Endothelial cell of umbilical vein (primary cell): ENCODE measurements around the gene XDH. TPM values are rescaled to one million over a fixed set of nuclear protein-coding genes. Genes with fewer than 3 reads are reported as not detected.

Source experiments
- BruUV-seq: library from RNA; stranded (reverse); fragments of 400-500 nt; replicated peaks from 2 replicates; lab custom pipeline; 2021; lab: Mats Ljungman, UMichigan
- CTCF ChIA-PET: fragments of 300-600, 350-600 bp; sonication (Branson Sonifier 250); formaldehyde crosslinking; loops from one replicate; lab custom pipeline; 2021; ENCODE audit warnings: antibody characterized with exemption, inconsistent platforms; lab: Charles Lee
- POLR2A ChIA-PET: fragments of 300-600, 350-600 bp; sonication (Branson Sonifier 250); formaldehyde crosslinking; loops from one replicate; lab custom pipeline; 2021; ENCODE audit warnings: antibody characterized with exemption, inconsistent platforms; lab: Charles Lee
- DNase-seq: peaks from one replicate; pipeline ENCODE4 v3.0.0-alpha.2; 2011; ENCODE audit warnings: low read depth, low spot score
- FAIRE-seq: peaks from 2 replicates; lab custom pipeline; 2011; peaks lifted over from hg19 to GRCh38; lab: Jason Lieb, UNC
- H2AFZ ChIP-seq: 2 replicates; pipeline ENCODE4 v1.6.0; 2012; ENCODE audit warnings: low read depth, low read length, control low read depth, inconsistent platforms
- H3K27ac ChIP-seq: 2 replicates; pipeline ENCODE4 v1.5.1; 2011; ENCODE audit warnings: low read depth, mild to moderate bottlenecking, control low read depth, low read length, moderate library complexity; ENCODE audit not compliant: insufficient read depth
- H3K27me3 ChIP-seq, 2 experiments: 2 replicates each; pipeline versions ENCODE4 v1.6.0 to v1.6.1; 2011; ENCODE audit warnings: low read length in 2 of 2, mixed read lengths in 1 of 2; ENCODE audit not compliant: control insufficient read depth in 2 of 2, insufficient read depth in 2 of 2
- H3K36me3 ChIP-seq, 2 experiments: 2 replicates in 1 of 2; 3 replicates in 1 of 2; pipeline ENCODE4 v1.5.1; 2011; ENCODE audit warnings: low read length in 2 of 2, mild to moderate bottlenecking in 1 of 2, moderate library complexity in 1 of 2; ENCODE audit not compliant: control insufficient read depth in 2 of 2, insufficient read depth in 2 of 2; ENCODE audit errors: extremely low read depth in 1 of 2
- H3K4me1 ChIP-seq: 3 replicates; pipeline ENCODE4 v1.5.1; 2011; ENCODE audit warnings: mild to moderate bottlenecking, low read length; ENCODE audit not compliant: control insufficient read depth, insufficient read depth; ENCODE audit errors: extremely low read depth
- H3K4me2 ChIP-seq: 2 replicates; pipeline ENCODE4 v1.6.1; 2011; ENCODE audit warnings: low read length, control low read depth, mixed read lengths; ENCODE audit not compliant: insufficient read depth
- H3K4me3 ChIP-seq, 3 experiments: fragments of 200-600 bp in 1 of 3; sonication (generic), shearing (Covaris generic) in 1 of 3; replicated peaks in 1 of 3; 2 replicates each; pipeline ENCODE4 v1.5.1; 2011 to 2016; ENCODE audit warnings: control low read depth in 3 of 3, low read length in 3 of 3, mild to moderate bottlenecking in 2 of 3, inconsistent platforms in 1 of 3, low read depth in 1 of 3, moderate library complexity in 1 of 3; ENCODE audit not compliant: insufficient read depth in 1 of 3
- H3K79me2 ChIP-seq: 2 replicates; pipeline ENCODE4 v1.6.0; 2012; ENCODE audit warnings: low read length, inconsistent platforms; ENCODE audit not compliant: control insufficient read depth, insufficient read depth
- H3K9ac ChIP-seq: replicated peaks from 2 replicates; pipeline ENCODE3; 2011; ENCODE audit warnings: low read length, control low read depth; ENCODE audit not compliant: insufficient read depth; ENCODE audit errors: extremely low read depth
- H3K9me1 ChIP-seq: replicated peaks from 3 replicates; pipeline ENCODE4 v1.6.0; 2011; ENCODE audit warnings: mild to moderate bottlenecking, low read length; ENCODE audit not compliant: control insufficient read depth, insufficient read depth; ENCODE audit errors: extremely low read depth
- H3K9me3 ChIP-seq: replicated peaks from 2 replicates; pipeline ENCODE4 v1.5.1; 2012; ENCODE audit warnings: low read length, inconsistent platforms; ENCODE audit not compliant: control insufficient read depth, insufficient read depth
- H4K20me1 ChIP-seq: replicated peaks from 2 replicates; pipeline ENCODE3; 2011; ENCODE audit warnings: mild to moderate bottlenecking, low read length; ENCODE audit not compliant: control insufficient read depth, insufficient read depth; ENCODE audit errors: extremely low read depth
- FOS ChIP-seq: IDR thresholded peaks from 2 replicates; pipeline ENCODE4 v1.6.1; 2011; ENCODE audit warnings: mild to moderate bottlenecking, low read length, moderate library complexity, borderline replicate concordance; ENCODE audit not compliant: insufficient read depth
- GATA2 ChIP-seq: IDR thresholded peaks from 2 replicates; pipeline ENCODE4 v1.7.0; 2011; ENCODE audit warnings: low read depth, mild to moderate bottlenecking, moderate library complexity, mixed read lengths, low read length; ENCODE audit not compliant: insufficient read length, insufficient read depth
- POLR2A ChIP-seq: IDR thresholded peaks from 2 replicates; pipeline ENCODE4 v1.6.1; 2012; ENCODE audit warnings: low read depth, mild to moderate bottlenecking, control low read depth, low read length
- dilution Hi-C: fragments of 300-500 bp; cut with MboI; formaldehyde crosslinking; loops from one replicate; pipeline ENCODE4 v1.15.0; 2019; ENCODE audit warnings: low sequenced_read_pairs; ENCODE audit not compliant: extremely low pct_ligation_motif_present
- intact Hi-C: fragments of 100-400 bp; cut with micrococcal nuclease; formaldehyde crosslinking; loops from one replicate; pipeline ENCODE4 v1.10.0; 2022
- polyA plus RNA-seq, 4 experiments: library from polyadenylated mRNA; depleted of rRNA in 3 of 4; stranded (reverse) in 3 of 4; unstranded in 1 of 4; fragments of >200 nt; gene quantifications; 2 replicates each; pipeline versions ENCODE4 v1.2.1 to v1.2.3, GENCODE V29; 2011 to 2012; ENCODE audit warnings: missing spikeins in 1 of 4
- total RNA-seq: library from RNA; stranded (reverse); gene quantifications from 2 replicates; pipeline ENCODE4 v1.2.3, GENCODE V29; 2021
- TF ChIP-seq, protein P1 (sequence below): IDR thresholded peaks from 2 replicates; pipeline ENCODE4 v1.6.1; 2011; ENCODE audit not compliant: insufficient read depth, insufficient read length
- TF ChIP-seq, protein P2 (sequence below), 2 donors: IDR thresholded peaks; 1 replicate in 1 of 2; 2 replicates in 1 of 2; pipeline ENCODE4 v1.5.1; 2011; ENCODE audit warnings: low read length in 2 of 2, mild to moderate bottlenecking in 2 of 2, moderate library complexity in 2 of 2, control low read depth in 1 of 2, inconsistent platforms in 1 of 2, low read depth in 1 of 2; ENCODE audit not compliant: insufficient read depth in 1 of 2; ENCODE audit errors: extremely low read depth in 1 of 2

The XDH gene
- total and polyA plus RNA-seq, 2 donors (not counting 3 experiments of a cell fraction or from before 2014, with no cell fraction given): not detected

- intact Hi-C loops (no loop called here), dilution Hi-C loops (no loop called here)
- H3K79me2 ChIP-seq: no peaks in the 10 kb centered on the region
- H3K4me2 ChIP-seq: no peak overlapping the region
- no peak overlapping the region for H3K27ac ChIP-seq
- H3K27me3 ChIP-seq: no peaks in the 10 kb centered on the region
- TF ChIP-seq, protein P1, sequence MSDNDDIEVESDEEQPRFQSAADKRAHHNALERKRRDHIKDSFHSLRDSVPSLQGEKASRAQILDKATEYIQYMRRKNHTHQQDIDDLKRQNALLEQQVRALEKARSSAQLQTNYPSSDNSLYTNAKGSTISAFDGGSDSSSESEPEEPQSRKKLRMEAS: no peak
- TF ChIP-seq FOS: peak; percentile 56
- TF ChIP-seq, protein P2, sequence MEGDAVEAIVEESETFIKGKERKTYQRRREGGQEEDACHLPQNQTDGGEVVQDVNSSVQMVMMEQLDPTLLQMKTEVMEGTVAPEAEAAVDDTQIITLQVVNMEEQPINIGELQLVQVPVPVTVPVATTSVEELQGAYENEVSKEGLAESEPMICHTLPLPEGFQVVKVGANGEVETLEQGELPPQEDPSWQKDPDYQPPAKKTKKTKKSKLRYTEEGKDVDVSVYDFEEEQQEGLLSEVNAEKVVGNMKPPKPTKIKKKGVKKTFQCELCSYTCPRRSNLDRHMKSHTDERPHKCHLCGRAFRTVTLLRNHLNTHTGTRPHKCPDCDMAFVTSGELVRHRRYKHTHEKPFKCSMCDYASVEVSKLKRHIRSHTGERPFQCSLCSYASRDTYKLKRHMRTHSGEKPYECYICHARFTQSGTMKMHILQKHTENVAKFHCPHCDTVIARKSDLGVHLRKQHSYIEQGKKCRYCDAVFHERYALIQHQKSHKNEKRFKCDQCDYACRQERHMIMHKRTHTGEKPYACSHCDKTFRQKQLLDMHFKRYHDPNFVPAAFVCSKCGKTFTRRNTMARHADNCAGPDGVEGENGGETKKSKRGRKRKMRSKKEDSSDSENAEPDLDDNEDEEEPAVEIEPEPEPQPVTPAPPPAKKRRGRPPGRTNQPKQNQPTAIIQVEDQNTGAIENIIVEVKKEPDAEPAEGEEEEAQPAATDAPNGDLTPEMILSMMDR (IDR thresholded peaks at IDR 0.05; ENCODE audit: extremely low read depth in 1 of 2, insufficient read depth in 1 of 2, low read depth in 1 of 2, low read length in 2 of 2): no peak
- CTCF ChIA-PET: no interaction called here
- POLR2A ChIA-PET: no interaction called here
- no peaks in the 10 kb centered on the region for H3K9me1 ChIP-seq
- BruUV-seq: no TSS peak
- no peak overlapping the region for H3K4me3 ChIP-seq
- no peaks in the 10 kb centered on the region for H4K20me1 ChIP-seq
- DNase-seq: peak; percentile 48
- H2AFZ ChIP-seq: no peak overlapping the region
- no peak overlapping the region for H3K9ac ChIP-seq
- FAIRE-seq: no peak
- no peaks in the 10 kb centered on the region for H3K36me3 ChIP-seq
- H3K9me3 ChIP-seq: no peaks in the 10 kb centered on the region
- no peaks in the 10 kb centered on the region for H3K4me1 ChIP-seq
Observed at GRCh38 chr2:31401580-31401979, 13.0 kb downstream of the XDH start.

GRCh38 chr2:31398881-31399280 is 15.7 kb downstream of the XDH start:
- CTCF ChIA-PET: no interaction called here
- Histone ChIP-seq H3K27me3 (no peaks in the 10 kb centered on the region), H3K79me2 (no peaks in the 10 kb centered on the region), H3K36me3 (no peaks in the 10 kb centered on the region), H3K9ac (no peak overlapping the region), H3K27ac (no peak overlapping the region), H3K4me3 (no peak overlapping the region), H4K20me1 (no peaks in the 10 kb centered on the region), H3K9me3 (no peaks in the 10 kb centered on the region), H3K4me1 (no peaks in the 10 kb centered on the region), H3K4me2 (no peak overlapping the region), H2AFZ (no peak overlapping the region), H3K9me1 (no peaks in the 10 kb centered on the region)
- POLR2A ChIA-PET: no interaction called here
- no TSS peak for BruUV-seq
- DNase-seq: no peak
- dilution Hi-C loops: no loop called here
- no peak for FAIRE-seq
- TF ChIP-seq POLR2A (no peak), GATA2 (no peak)
- intact Hi-C loops: no loop called here
